Measurements from ENCODE around the gene KDM2B. TPM values are rescaled to one million over a fixed set of nuclear protein-coding genes. Genes with fewer than 3 reads are reported as not detected.

KDM2B gene
- polyA plus RNA-seq, 1 of the 3 experiments (the other 2 are of a cell fraction) = 11.5 TPM

DNA sequence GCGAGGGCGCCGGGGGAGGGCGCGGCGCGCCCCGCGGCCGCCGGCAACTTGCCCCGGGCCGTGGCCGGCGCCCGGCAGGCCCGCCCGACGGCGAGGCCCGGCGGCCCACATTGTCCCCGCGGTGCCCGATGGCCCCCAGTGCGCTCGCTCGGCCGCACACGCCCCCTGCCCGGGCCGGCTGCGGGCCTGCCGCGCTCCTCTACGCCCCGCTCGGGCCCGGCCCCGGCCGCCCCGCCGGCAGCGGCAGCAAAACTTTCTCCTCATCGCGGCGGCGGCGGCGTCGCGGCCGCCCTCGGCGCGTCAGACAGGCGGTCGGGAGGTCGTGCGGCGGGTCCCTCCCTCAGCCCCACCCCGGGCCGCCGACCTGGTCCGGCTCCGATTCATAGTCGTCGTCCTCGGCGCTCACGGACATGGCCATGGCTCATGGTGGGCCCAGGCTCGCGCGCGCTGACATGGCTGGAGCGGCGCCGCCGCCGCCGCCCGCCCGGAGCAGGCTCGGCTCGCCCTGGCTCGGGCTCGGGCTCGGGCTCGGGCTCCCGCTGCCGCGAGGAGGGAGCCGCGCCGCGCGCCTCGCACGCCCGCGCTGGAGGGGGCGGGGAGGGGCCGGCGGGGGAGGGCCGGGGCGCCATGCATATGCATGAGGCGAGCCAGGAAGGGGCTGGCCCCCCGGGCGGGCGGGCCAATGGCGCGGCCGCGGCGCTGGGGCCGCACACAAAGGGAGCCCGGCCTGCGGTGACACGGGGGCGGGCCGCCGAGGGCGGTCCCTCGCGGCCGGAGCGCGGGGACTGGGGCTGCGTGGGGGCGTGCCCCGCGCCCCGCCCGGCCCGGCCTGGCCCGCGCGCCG, 113.8 kb downstream of the KDM2B start:
- CTCF ChIA-PET = interaction anchor here (1.0 to 1.6 kb wide), 3 partner anchors 24 to 327 kb away, joined by 3 to 5 read pairs (median 4); partner anchors contain the start of gene RHOF
- TF ChIP-seq GATA2 (CRISPR knock-in tag; IDR thresholded peaks at IDR 0.05) (no peak), RCOR1 (IDR thresholded peaks at IDR 0.05; ENCODE audit: low read length) (no peak), TAF1 (IDR thresholded peaks at IDR 0.05; ENCODE audit: borderline replicate concordance, low read depth, low read length) (peak; percentile 6; the same call in 1 of the 2 replicates)
- TF ChIP-seq, protein P1, sequence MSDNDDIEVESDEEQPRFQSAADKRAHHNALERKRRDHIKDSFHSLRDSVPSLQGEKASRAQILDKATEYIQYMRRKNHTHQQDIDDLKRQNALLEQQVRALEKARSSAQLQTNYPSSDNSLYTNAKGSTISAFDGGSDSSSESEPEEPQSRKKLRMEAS (IDR thresholded peaks at IDR 0.05; ENCODE audit: low read depth) = peak; percentile 32; the same call in 1 of the 2 replicates
- Histone ChIP-seq H3K4me3 (ENCODE audit: low read depth in 2 of 2, low read length in 1 of 2) (peak overlapping the region; percentile 58 to 59; a peak in 3 of 4 replicates), H3K4me2 (peak overlapping the region; percentile 79; the same call in 1 of the 2 replicates), H3K27me3 (ENCODE audit: insufficient read depth) (no peaks in the 10 kb centered on the region), H3K9me3 (no peaks in the 10 kb centered on the region), H3K4me1 (ENCODE audit: control insufficient read depth in 1 of 2, insufficient read depth in 2 of 2, low read depth in 1 of 2, low read length in 1 of 2) (peaks cover 0 to 14% of the 10 kb centered on the region in 2 experiments; a peak in 1 of 4 replicates), H4K20me1 (ENCODE audit: insufficient read depth) (peaks cover 21% of the 10 kb centered on the region), H3F3A (replicated peaks; ENCODE audit: insufficient read depth) (peaks cover 11% of the 10 kb centered on the region), H2AFZ (ENCODE audit: low read depth) (no peak overlapping the region), H3K9me2 (no peaks in the 10 kb centered on the region), H3K36me3 (replicated peaks in 1 of 2; ENCODE audit: control insufficient read depth in 1 of 2, insufficient read depth in 2 of 2, low read length in 1 of 2) (no peaks in the 10 kb centered on the region), H3K79me2 (ENCODE audit: insufficient read depth) (peaks cover 44% of the 10 kb centered on the region), H3K27ac (ENCODE audit: low read depth in 2 of 2, low read length in 1 of 2) (peak overlapping the region in 1 of 2 experiments; percentile 60; a peak in 2 of 4 replicates), H3K9ac (no peak overlapping the region; the same call in 1 of the 2 replicates)
- POLR2A ChIA-PET = interaction anchor here (0.5 kb wide), 1 partner anchor 184 kb away, joined by 3 read pairs; no protein-coding TSS in a partner anchor
- DNase-seq = peak; percentile 99
- no CpG with 5 or more reads among the region's 139 CpGs for WGBS (ENCODE audit: low lambda C conversion rate)

DNA sequence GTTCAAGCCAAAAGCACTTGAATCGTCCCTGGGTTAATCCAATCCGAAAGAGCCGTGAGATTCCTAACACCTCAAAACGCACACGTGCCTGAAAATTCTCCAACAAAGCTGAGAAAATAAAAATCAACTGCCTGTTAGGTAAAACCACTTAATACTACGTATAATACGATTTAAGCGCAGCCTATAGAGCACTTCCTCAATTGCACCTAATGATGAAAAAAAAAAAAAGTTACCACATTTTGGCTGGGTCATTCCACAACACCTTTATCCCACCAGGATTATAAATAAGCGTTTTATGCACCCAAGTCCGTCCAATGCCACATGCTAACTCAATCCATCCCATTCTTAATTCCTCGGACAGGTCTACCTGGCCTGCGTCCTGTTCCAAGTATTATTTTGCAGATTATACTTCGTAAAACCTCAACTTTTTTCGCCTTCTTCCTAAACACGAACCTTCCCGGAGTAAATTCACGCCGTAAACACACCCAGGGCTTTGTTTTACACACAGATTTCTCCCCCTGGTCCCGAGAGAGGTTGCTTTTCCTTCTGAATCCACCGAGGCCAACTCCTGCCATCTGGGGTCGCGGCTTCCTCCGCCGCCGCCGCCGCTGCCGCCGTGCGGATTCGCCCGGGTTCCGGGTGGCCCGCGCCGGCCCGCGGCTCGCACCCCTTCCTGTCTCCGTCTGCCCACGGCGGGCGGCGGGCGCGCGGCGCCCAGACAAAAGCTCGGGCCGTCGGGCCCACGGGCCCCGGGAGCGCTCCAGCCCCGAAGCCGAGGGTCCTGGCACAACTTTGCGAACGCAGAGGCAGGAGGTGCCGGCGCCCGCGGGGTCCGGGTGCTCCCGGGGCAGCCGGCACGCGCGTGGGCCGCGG, 114.7 kb downstream of the KDM2B start:
- H3K4me2 ChIP-seq = peak overlapping the region; percentile 68
- H4K20me1 ChIP-seq (ENCODE audit: insufficient read depth) = peaks cover 30% of the 10 kb centered on the region
- peaks cover 53% of the 10 kb centered on the region for H3K79me2 ChIP-seq (ENCODE audit: insufficient read depth)
- H3F3A ChIP-seq (replicated peaks; ENCODE audit: insufficient read depth) = peaks cover 11% of the 10 kb centered on the region
- ChIA-PET CTCF (interaction anchor here (1.0 to 1.8 kb wide), 4 partner anchors 17 to 131 kb away, joined by 3 to 9 read pairs (median 4); no protein-coding TSS in a partner anchor), POLR2A (no interaction called here)
- H3K27ac ChIP-seq (ENCODE audit: low read depth in 2 of 2, low read length in 1 of 2) = no peak overlapping the region
- H3K9me3 ChIP-seq = no peaks in the 10 kb centered on the region
- no peaks in the 10 kb centered on the region for H3K9me2 ChIP-seq
- 39% methylated on average over 25 of the region's 70 CpGs for WGBS (ENCODE audit: low lambda C conversion rate)
- H3K4me3 ChIP-seq (ENCODE audit: low read depth in 2 of 2, low read length in 1 of 2) = peak overlapping the region; percentile 56 to 58
- H2AFZ ChIP-seq (ENCODE audit: low read depth) = no peak overlapping the region
- no peaks in the 10 kb centered on the region for H3K27me3 ChIP-seq (ENCODE audit: insufficient read depth)
- H3K36me3 ChIP-seq (replicated peaks in 1 of 2; ENCODE audit: control insufficient read depth in 1 of 2, insufficient read depth in 2 of 2, low read length in 1 of 2) = no peaks in the 10 kb centered on the region
- DNase-seq = peak; percentile 75
- H3K9ac ChIP-seq = peak overlapping the region; percentile 63; the same call in 1 of the 2 replicates
- TF ChIP-seq RAD21 (IDR thresholded peaks at IDR 0.05; ENCODE audit: low read length) (no peak), EP300 (IDR thresholded peaks at IDR 0.05; ENCODE audit: borderline replicate concordance in 1 of 2, low read depth in 1 of 2, low read length in 1 of 2) (no peak), YY1 (IDR thresholded peaks at IDR 0.05; ENCODE audit: low read depth) (no peak), MEF2A (IDR thresholded peaks at IDR 0.05; ENCODE audit: borderline replicate concordance, low read depth) (no peak), TAF1 (IDR thresholded peaks at IDR 0.05; ENCODE audit: borderline replicate concordance, low read depth, low read length) (no peak), EZH2phosphoT487 (IDR thresholded peaks at IDR 0.05; ENCODE audit: borderline replicate concordance, low read depth) (no peak), RXRA (IDR thresholded peaks at IDR 0.05; ENCODE audit: borderline replicate concordance, low read depth) (no peak), JUND (IDR thresholded peaks at IDR 0.05) (no peak), SMC3 (IDR thresholded peaks at IDR 0.05; ENCODE audit: low read depth, low read length) (no peak), RCOR1 (IDR thresholded peaks at IDR 0.05; ENCODE audit: low read length) (no peak)
- TF ChIP-seq, protein P2, sequence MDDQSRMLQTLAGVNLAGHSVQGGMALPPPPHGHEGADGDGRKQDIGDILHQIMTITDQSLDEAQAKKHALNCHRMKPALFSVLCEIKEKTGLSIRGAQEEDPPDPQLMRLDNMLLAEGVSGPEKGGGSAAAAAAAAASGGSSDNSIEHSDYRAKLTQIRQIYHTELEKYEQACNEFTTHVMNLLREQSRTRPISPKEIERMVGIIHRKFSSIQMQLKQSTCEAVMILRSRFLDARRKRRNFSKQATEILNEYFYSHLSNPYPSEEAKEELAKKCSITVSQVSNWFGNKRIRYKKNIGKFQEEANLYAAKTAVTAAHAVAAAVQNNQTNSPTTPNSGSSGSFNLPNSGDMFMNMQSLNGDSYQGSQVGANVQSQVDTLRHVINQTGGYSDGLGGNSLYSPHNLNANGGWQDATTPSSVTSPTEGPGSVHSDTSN (IDR thresholded peaks at IDR 0.05) = no peak
- TF ChIP-seq, protein P3, sequence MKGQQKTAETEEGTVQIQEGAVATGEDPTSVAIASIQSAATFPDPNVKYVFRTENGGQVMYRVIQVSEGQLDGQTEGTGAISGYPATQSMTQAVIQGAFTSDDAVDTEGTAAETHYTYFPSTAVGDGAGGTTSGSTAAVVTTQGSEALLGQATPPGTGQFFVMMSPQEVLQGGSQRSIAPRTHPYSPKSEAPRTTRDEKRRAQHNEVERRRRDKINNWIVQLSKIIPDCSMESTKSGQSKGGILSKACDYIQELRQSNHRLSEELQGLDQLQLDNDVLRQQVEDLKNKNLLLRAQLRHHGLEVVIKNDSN (IDR thresholded peaks at IDR 0.05; ENCODE audit: borderline replicate concordance, low read depth) = no peak
- TF ChIP-seq, protein P4, sequence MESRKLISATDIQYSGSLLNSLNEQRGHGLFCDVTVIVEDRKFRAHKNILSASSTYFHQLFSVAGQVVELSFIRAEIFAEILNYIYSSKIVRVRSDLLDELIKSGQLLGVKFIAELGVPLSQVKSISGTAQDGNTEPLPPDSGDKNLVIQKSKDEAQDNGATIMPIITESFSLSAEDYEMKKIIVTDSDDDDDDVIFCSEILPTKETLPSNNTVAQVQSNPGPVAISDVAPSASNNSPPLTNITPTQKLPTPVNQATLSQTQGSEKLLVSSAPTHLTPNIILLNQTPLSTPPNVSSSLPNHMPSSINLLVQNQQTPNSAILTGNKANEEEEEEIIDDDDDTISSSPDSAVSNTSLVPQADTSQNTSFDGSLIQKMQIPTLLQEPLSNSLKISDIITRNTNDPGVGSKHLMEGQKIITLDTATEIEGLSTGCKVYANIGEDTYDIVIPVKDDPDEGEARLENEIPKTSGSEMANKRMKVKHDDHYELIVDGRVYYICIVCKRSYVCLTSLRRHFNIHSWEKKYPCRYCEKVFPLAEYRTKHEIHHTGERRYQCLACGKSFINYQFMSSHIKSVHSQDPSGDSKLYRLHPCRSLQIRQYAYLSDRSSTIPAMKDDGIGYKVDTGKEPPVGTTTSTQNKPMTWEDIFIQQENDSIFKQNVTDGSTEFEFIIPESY (IDR thresholded peaks at IDR 0.05; ENCODE audit: borderline replicate concordance, low read depth) = no peak
- H3K4me1 ChIP-seq (ENCODE audit: control insufficient read depth in 1 of 2, insufficient read depth in 2 of 2, low read depth in 1 of 2, low read length in 1 of 2) = peaks cover 0 to 11% of the 10 kb centered on the region in 2 experiments; a peak in 1 of 4 replicates

All from SK-N-SH (cell line).